ENCODE results near the gene SYTL1. TPM values are rescaled to one million over a fixed set of nuclear protein-coding genes. Genes with fewer than 3 reads are reported as not detected.

The SYTL1 gene
- total and polyA plus RNA-seq, 7 donors: 0.54 to 25.9 (median 2.4) TPM; not detected in 1

GRCh38 chr1:27366113-27366410 is 24.2 kb downstream of the SYTL1 start:
- Histone ChIP-seq H3K27me3 (no peaks in the 10 kb centered on the region), H3K9me3 (no peaks in the 10 kb centered on the region), H3K4me3 (peak overlapping the region; percentile 81 to 91 (median 85)), H3K36me3 (peaks cover 12 to 37% (median 30%) of the 10 kb centered on the region in 4 donors), H3K4me1 (peaks cover 0 to 30% (median 25%) of the 10 kb centered on the region in 4 donors), H3K27ac (peak overlapping the region; percentile 99 to 100 (median 100))
- 1% methylated on average over 30 of the region's 30 CpGs for WGBS, 2 donors
- intact Hi-C loops (cut with DNase I): loop anchor here (2.0 kb wide), 2 partner anchors 27 to 43 kb away; partner anchors contain the start of genes GPR3 and TMEM222
- TF ChIP-seq POLR2A (IDR thresholded peaks at IDR 0.05) (no peak), EP300 (IDR thresholded peaks at IDR 0.05) (no peak), POLR2AphosphoS5 (IDR thresholded peaks at IDR 0.05) (peak in 2 of 4 donors; percentile 5 to 59)
- TF ChIP-seq, protein P1, sequence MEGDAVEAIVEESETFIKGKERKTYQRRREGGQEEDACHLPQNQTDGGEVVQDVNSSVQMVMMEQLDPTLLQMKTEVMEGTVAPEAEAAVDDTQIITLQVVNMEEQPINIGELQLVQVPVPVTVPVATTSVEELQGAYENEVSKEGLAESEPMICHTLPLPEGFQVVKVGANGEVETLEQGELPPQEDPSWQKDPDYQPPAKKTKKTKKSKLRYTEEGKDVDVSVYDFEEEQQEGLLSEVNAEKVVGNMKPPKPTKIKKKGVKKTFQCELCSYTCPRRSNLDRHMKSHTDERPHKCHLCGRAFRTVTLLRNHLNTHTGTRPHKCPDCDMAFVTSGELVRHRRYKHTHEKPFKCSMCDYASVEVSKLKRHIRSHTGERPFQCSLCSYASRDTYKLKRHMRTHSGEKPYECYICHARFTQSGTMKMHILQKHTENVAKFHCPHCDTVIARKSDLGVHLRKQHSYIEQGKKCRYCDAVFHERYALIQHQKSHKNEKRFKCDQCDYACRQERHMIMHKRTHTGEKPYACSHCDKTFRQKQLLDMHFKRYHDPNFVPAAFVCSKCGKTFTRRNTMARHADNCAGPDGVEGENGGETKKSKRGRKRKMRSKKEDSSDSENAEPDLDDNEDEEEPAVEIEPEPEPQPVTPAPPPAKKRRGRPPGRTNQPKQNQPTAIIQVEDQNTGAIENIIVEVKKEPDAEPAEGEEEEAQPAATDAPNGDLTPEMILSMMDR (IDR thresholded peaks at IDR 0.05): no peak
- peak; percentile 94 for DNase-seq

DNA sequence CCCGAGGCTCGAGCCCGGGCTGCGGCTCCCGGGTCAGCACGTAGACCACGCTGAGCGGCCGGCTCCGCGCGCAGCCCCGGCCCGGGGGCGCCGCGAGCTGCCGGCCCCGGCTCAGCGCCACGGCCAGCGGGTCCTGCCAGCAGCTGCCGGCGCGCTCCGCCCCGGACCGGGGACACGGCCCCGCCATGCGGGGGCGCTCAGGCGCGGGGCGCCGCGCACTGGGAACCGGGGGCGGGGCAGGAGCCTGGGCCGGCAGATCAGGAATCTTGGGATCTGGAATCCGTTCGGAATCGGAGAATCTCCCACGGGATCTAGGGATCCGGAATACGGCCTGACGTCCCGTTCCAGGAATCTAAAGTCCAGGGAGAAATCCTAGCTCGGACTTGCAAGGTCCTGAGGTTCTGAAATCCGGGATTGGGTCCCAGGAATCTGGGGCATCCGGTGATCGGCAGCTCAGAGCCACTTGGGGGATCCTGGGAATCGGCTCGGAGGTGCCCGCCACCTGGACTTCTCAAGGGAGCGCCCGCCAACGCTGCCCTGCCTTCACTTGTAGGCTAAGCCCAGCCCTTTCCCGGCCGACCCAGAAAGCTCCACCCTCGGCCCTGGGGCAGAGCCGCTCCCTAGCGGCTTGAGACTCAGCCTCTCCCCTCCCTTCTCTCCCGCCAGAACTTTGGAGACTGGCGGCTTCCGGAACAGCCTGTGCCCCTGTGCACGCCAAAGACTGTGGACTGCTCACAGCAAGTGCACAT is 24.8 kb downstream of the SYTL1 start, which contains the start of gene MAP3K6:
TSS of gene MAP3K6 (minus strand) at position 551 of the 749 bp plus-strand sequence. CDS start at position 187, 364 bp downstream.
- Histone ChIP-seq H3K27ac (peak within 1 kb of the TSS; percentile 99 to 100 (median 100)), H3K36me3 (peaks cover 12 to 32% (median 24%) of the 10 kb centered on the region in 4 donors), H3K4me1 (peaks cover 0 to 30% (median 25%) of the 10 kb centered on the region in 4 donors), H3K4me3 (peak within 1 kb of the TSS; percentile 81 to 91 (median 85)), H3K27me3 (no peaks in the 10 kb centered on the region), H3K9me3 (no peaks in the 10 kb centered on the region)
- intact Hi-C loops (cut with DNase I): loop anchor here (2.0 kb wide), 2 partner anchors 26 to 44 kb away; partner anchors contain the start of genes GPR3 and TMEM222
- TF ChIP-seq EP300 (IDR thresholded peaks at IDR 0.05) (peak in 1 of 4 donors; percentile 58), POLR2AphosphoS5 (IDR thresholded peaks at IDR 0.05) (peak; percentile 76 to 93 (median 84)), POLR2A (IDR thresholded peaks at IDR 0.05) (peak; percentile 77 to 81)
- TF ChIP-seq, protein P1 (IDR thresholded peaks at IDR 0.05): peak in 1 of 4 experiments; percentile 28
- WGBS, 2 donors: 0 to 1% methylated on average over 67 of the region's 67 CpGs
- DNase-seq: peak; percentile 96

DNA sequence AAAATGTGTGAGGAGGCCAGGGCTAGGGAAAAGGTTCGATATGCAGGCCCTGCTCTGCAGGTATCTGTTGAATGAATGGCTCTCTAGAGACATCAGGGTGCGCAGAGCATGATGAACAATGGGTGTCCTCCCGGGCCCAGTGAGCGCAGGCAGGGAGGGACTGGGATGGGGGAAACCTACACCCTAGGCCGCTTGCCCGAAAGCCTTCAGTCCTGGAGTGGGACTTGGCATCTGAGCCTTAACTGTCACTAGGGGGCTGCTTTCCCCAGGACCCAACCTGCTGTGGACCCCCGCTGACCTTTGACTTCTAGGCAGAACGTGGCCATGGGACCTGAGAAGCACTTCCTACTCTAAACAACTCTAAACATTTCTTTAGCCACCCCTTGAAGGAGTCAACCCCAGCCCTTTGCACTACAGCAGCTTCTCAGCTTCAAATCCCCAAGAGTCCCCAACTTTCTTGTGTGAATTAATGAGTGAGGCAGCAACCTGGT is 25.4 kb downstream of the SYTL1 start:
- no peak for DNase-seq
- H3K27ac ChIP-seq: peak overlapping the region; percentile 99 to 100 (median 100)
- peaks cover 12 to 26% (median 18%) of the 10 kb centered on the region in 4 donors for H3K36me3 ChIP-seq
- no peak for TF ChIP-seq POLR2A (IDR thresholded peaks at IDR 0.05)
- TF ChIP-seq, protein P1 (IDR thresholded peaks at IDR 0.05): no peak
- no peak for TF ChIP-seq EP300 (IDR thresholded peaks at IDR 0.05)
- TF ChIP-seq POLR2AphosphoS5 (IDR thresholded peaks at IDR 0.05): no peak
- 33 to 53% methylated on average over 8 of the region's 8 CpGs for WGBS, 2 donors
- no peaks in the 10 kb centered on the region for H3K27me3 ChIP-seq
- no peaks in the 10 kb centered on the region for H3K9me3 ChIP-seq
- peak overlapping the region; percentile 69 to 91 (median 85) for H3K4me3 ChIP-seq
- intact Hi-C loops (cut with DNase I): loop anchor here (2.0 kb wide), 2 partner anchors 26 to 44 kb away; partner anchors contain the start of genes GPR3 and TMEM222
- H3K4me1 ChIP-seq: peaks cover 0 to 30% (median 25%) of the 10 kb centered on the region in 4 donors

GRCh38 chr1:27368869-27369582 is 27.2 kb downstream of the SYTL1 start:
- H3K27me3 ChIP-seq: no peaks in the 10 kb centered on the region
- TF ChIP-seq POLR2A (IDR thresholded peaks at IDR 0.05) (no peak), POLR2AphosphoS5 (IDR thresholded peaks at IDR 0.05) (no peak), EP300 (IDR thresholded peaks at IDR 0.05) (no peak)
- TF ChIP-seq, protein P1 (IDR thresholded peaks at IDR 0.05): no peak
- no peak overlapping the region for H3K4me3 ChIP-seq
- no peak for DNase-seq
- intact Hi-C loops (cut with DNase I): no loop called here
- WGBS, 2 donors: 64 to 68% methylated on average over 13 of the region's 13 CpGs
- H3K9me3 ChIP-seq: no peaks in the 10 kb centered on the region
- no peak overlapping the region for H3K27ac ChIP-seq
- H3K4me1 ChIP-seq: peaks cover 0 to 28% (median 24%) of the 10 kb centered on the region in 4 donors
- H3K36me3 ChIP-seq: peaks cover 0 to 8% (median 3%) of the 10 kb centered on the region in 4 donors
